HepG2 (cell line): Measurements from ENCODE around the gene HCRT. TPM values are rescaled to one million over a fixed set of nuclear protein-coding genes. Genes with fewer than 3 reads are reported as not detected.

ENCODE experiments used
- ATAC-seq: fragments of 200-7000 bp; cut with Tn5 transposase; 3 replicates; pipeline ENCODE4 v1.9.1; 2020; ENCODE audit warnings: mild to moderate bottlenecking, moderate library complexity
- BruUV-seq: library from RNA; stranded (reverse); fragments of 400-500 nt; replicated peaks from 2 replicates; lab custom pipeline; 2021; lab: Mats Ljungman, UMichigan
- CTCF ChIA-PET: fragments of 300-600 bp; formaldehyde crosslinking; extraction: SDS; loops from one replicate; lab custom pipeline; 2021; ENCODE audit warnings: low total read pairs, inconsistent platforms, low intra/inter-chr PET ratio; lab: Yijun Ruan, JAX
- POLR2A ChIA-PET: fragments of 350-600 bp; sonication (Branson Sonifier 250); formaldehyde crosslinking; loops from one replicate; lab custom pipeline; 2020; ENCODE audit warnings: antibody characterized with exemption, inconsistent platforms; lab: Yijun Ruan, JAX
- DNase-seq: peaks from one replicate; pipeline ENCODE4 v3.0.0-alpha.2; 2015; ENCODE audit warnings: low spot score
- FAIRE-seq: peaks from 3 replicates; lab custom pipeline; 2011; peaks lifted over from hg19 to GRCh38; lab: Jason Lieb, UNC
- H2AFZ ChIP-seq: one replicate; pipeline ENCODE4 v1.6.1; 2011; ENCODE audit warnings: low read length, inconsistent platforms
- H3K27ac ChIP-seq: fragments of 300-600 bp; 3 replicates; pipeline ENCODE4 v1.8.0; 2011; ENCODE audit warnings: mixed run types, mild to moderate bottlenecking, mixed read lengths, low read length, inconsistent platforms; ENCODE audit not compliant: insufficient read depth; ENCODE audit errors: extremely low read length
- H3K27me3 ChIP-seq, 2 experiments: fragments of 200-600 bp in 1 of 2; 2 replicates in 1 of 2; 3 replicates in 1 of 2; pipeline versions ENCODE4 v1.6.0 to v1.8.0; 2011; ENCODE audit warnings: low read length in 2 of 2, mild to moderate bottlenecking in 2 of 2, moderate library complexity in 2 of 2, inconsistent platforms in 1 of 2; ENCODE audit not compliant: insufficient read depth in 2 of 2, control insufficient read depth in 1 of 2
- H3K36me3 ChIP-seq, 2 experiments: fragments of 200-600 bp in 1 of 2; replicated peaks in 1 of 2; 2 replicates in 1 of 2; 3 replicates in 1 of 2; pipeline versions ENCODE4 v1.5.1 to v1.8.0; 2011; ENCODE audit warnings: low read length in 2 of 2, inconsistent platforms in 1 of 2; ENCODE audit not compliant: insufficient read depth in 2 of 2, control insufficient read depth in 1 of 2
- H3K4me1 ChIP-seq: 2 replicates; pipeline ENCODE4 v1.5.1; 2012; ENCODE audit warnings: low read length, inconsistent platforms; ENCODE audit not compliant: insufficient read depth
- H3K4me2 ChIP-seq: 2 replicates; pipeline ENCODE4 v1.6.0; 2011; ENCODE audit warnings: low read depth, low read length, inconsistent platforms
- H3K4me3 ChIP-seq, 3 experiments: fragments of 200-600 bp in 1 of 3; sonication (generic), shearing (Covaris generic) in 1 of 3; replicated peaks in 1 of 3; 2 replicates each; pipeline ENCODE4 v1.5.1; 2011 to 2016; ENCODE audit warnings: low read length in 3 of 3, inconsistent platforms in 2 of 3, low read depth in 2 of 3, mild to moderate bottlenecking in 2 of 3, control low read depth in 1 of 3, mixed read lengths in 1 of 3; ENCODE audit not compliant: insufficient read depth in 1 of 3
- H3K79me2 ChIP-seq: one replicate; pipeline ENCODE4 v1.6.1; 2011; ENCODE audit warnings: low read length, inconsistent platforms; ENCODE audit not compliant: insufficient read depth
- H3K9ac ChIP-seq: 2 replicates; pipeline ENCODE4 v1.6.0; 2011; ENCODE audit warnings: mild to moderate bottlenecking, low read depth, low read length, inconsistent platforms; ENCODE audit not compliant: insufficient read depth
- H3K9me3 ChIP-seq: 2 replicates; pipeline ENCODE4 v1.5.1; 2012; ENCODE audit warnings: mild to moderate bottlenecking, low read length
- H4K20me1 ChIP-seq: 2 replicates; pipeline ENCODE4 v1.6.0; 2011; ENCODE audit warnings: inconsistent platforms, mild to moderate bottlenecking, low read length, moderate library complexity; ENCODE audit not compliant: insufficient read depth
- ATF1 ChIP-seq: IDR thresholded peaks from 2 replicates; pipeline ENCODE4 v1.6.1; 2016; ENCODE audit warnings: mild to moderate bottlenecking, control low read depth
- FOXA1 ChIP-seq, 2 experiments: fragments of 450-650 bp in 1 of 2; sonication (generic) in 1 of 2; formaldehyde crosslinking in 1 of 2; IDR thresholded peaks; 2 replicates each; pipeline versions ENCODE4 v1.4.0 to v1.6.1; 2016 to 2020; ENCODE audit warnings: missing genetic modification reagents in 1 of 2
- MTF1 ChIP-seq: sonication (generic); formaldehyde crosslinking; IDR thresholded peaks from 2 replicates; pipeline ENCODE4 v1.5.0; 2020; ENCODE audit warnings: missing genetic modification reagents
- NR2F6 ChIP-seq, 2 experiments: IDR thresholded peaks; 2 replicates each; pipeline ENCODE4 v1.6.1; 2016; ENCODE audit warnings: antibody characterized with exemption in 1 of 2, mild to moderate bottlenecking in 1 of 2
- PATZ1 ChIP-seq: sonication (generic); formaldehyde crosslinking; IDR thresholded peaks from 2 replicates; pipeline ENCODE4 v1.4.0; 2020; ENCODE audit warnings: missing genetic modification reagents
- PRDM10 ChIP-seq: sonication (generic); formaldehyde crosslinking; IDR thresholded peaks from 2 replicates; pipeline ENCODE4 v1.4.0; 2020; ENCODE audit warnings: low read depth, missing genetic modification reagents
- RNF219 ChIP-seq: sonication (generic); formaldehyde crosslinking; IDR thresholded peaks from 2 replicates; pipeline ENCODE4 v1.5.0; 2020; ENCODE audit warnings: mild to moderate bottlenecking, missing genetic modification reagents
- SKI ChIP-seq: fragments of 450-650 bp; IDR thresholded peaks from one replicate; pipeline ENCODE4 v1.6.1; 2018; ENCODE audit warnings: mild to moderate bottlenecking; ENCODE audit not compliant: partially characterized antibody
- SNAPC5 ChIP-seq: sonication (generic); formaldehyde crosslinking; IDR thresholded peaks from 2 replicates; pipeline ENCODE4 v1.8.1; 2023; ENCODE audit warnings: mild to moderate bottlenecking, missing genetic modification reagents, borderline replicate concordance
- WIZ ChIP-seq: sonication (generic); formaldehyde crosslinking; IDR thresholded peaks from 2 replicates; pipeline ENCODE4 v1.5.1; 2020; ENCODE audit warnings: mild to moderate bottlenecking, missing genetic modification reagents
- ZNF501 ChIP-seq: sonication (generic); formaldehyde crosslinking; IDR thresholded peaks from 2 replicates; pipeline ENCODE4 v1.5.1; 2020; ENCODE audit warnings: mild to moderate bottlenecking, moderate library complexity, missing genetic modification reagents
- ZNF770 ChIP-seq: sonication (generic); formaldehyde crosslinking; IDR thresholded peaks from 2 replicates; pipeline ENCODE4 v1.5.0; 2020; ENCODE audit warnings: mild to moderate bottlenecking, missing genetic modification reagents
- WGBS: methylation state at CpG from one replicate; pipeline ENCODE4 v1.1.6; 2017; ENCODE audit warnings: low lambda C conversion rate; 5-methylcytosine and 5-hydroxymethylcytosine counted together
- in situ Hi-C: cut with HindIII; loops from 2 replicates; pipeline ENCODE4 v1.10.0; 2017; ENCODE audit warnings: low pct_unique_long_range_greater_than_20kb; ENCODE audit not compliant: extremely low pct_ligation_motif_present
- intact Hi-C: fragments of 100-400 bp; cut with micrococcal nuclease; formaldehyde crosslinking; loops from one replicate; pipeline ENCODE4 v1.10.0; 2022; ENCODE audit not compliant: unreplicated experiment
- polyA plus RNA-seq, 8 experiments: library from polyadenylated mRNA; depleted of rRNA in 3 of 8; stranded (reverse) in 7 of 8; unstranded in 1 of 8; fragments of >200 nt; fragmentation: Illumina TruSeq in 4 of 8; extraction: Trizol in 4 of 8; gene quantifications; 2 replicates each; pipeline versions ENCODE4 v1.2.1 to v1.2.3, GENCODE V29; 2011 to 2016; ENCODE audit warnings: low read depth in 4 of 8, missing spikeins in 1 of 8, mixed read lengths in 1 of 8; ENCODE audit not compliant: insufficient read depth in 1 of 8
- total RNA-seq, 5 experiments: library from RNA; depleted of rRNA; stranded (reverse); fragments of >200 nt; fragmentation: Illumina TruSeq; extraction: Trizol; gene quantifications; 2 replicates each; pipeline ENCODE4 v1.2.3, GENCODE V29; 2016; ENCODE audit warnings: low read depth in 1 of 5

The HCRT gene
- total and polyA plus RNA-seq, 2 of the 13 experiments (the other 11 are each of a cell fraction or from before 2014, with no cell fraction given), result not detected

- Histone ChIP-seq H3K79me2 (no peaks in the 10 kb centered on the region), H2AFZ (peak overlapping the region; percentile 36), H3K9me3 (no peaks in the 10 kb centered on the region), H3K27me3 (peaks cover 0 to 21% of the 10 kb centered on the region in 2 experiments; a peak in 4 of 5 replicates), H4K20me1 (peaks cover 5% of the 10 kb centered on the region), H3K4me3 (peak overlapping the region; percentile 73 to 88 (median 84)), H3K4me1 (peaks cover 60% of the 10 kb centered on the region), H3K9ac (peak overlapping the region; percentile 61), H3K4me2 (peak overlapping the region; percentile 91), H3K27ac (peak overlapping the region; percentile 43), H3K36me3 (no peaks in the 10 kb centered on the region)
- WGBS, result 22% methylated on average over 9 of the region's 9 CpGs
- intact Hi-C loops (loop anchor here (10.0 kb wide), 1 partner anchor 62 kb away; no protein-coding TSS in a partner anchor), in situ Hi-C loops (no loop called here)
- ATAC-seq, result peak; percentile 56
- POLR2A ChIA-PET, result interaction anchor here (0.8 to 2.4 kb wide), 9 partner anchors 11 to 206 kb away, joined by 3 to 30 read pairs (median 8); partner anchors contain the start of genes GHDC and KAT2A
- BruUV-seq, result no TSS peak
- CTCF ChIA-PET, result no interaction called here
- DNase-seq, result peak; percentile 78
- peak; percentile 77 for FAIRE-seq
- TF ChIP-seq ZNF770 (CRISPR knock-in tag) (peak; percentile 78), FOXA1 (IDR thresholded peaks at IDR 0.05) (no peak), FOXA1 (CRISPR knock-in tag; IDR thresholded peaks at IDR 0.05) (peak; percentile 43; the same call in 1 of the 2 replicates), NR2F6 (IDR thresholded peaks at IDR 0.05) (no peak), NR2F6 (CRISPR knock-in tag; IDR thresholded peaks at IDR 0.05) (peak; percentile 14; the same call in 1 of the 2 replicates), ATF1 (CRISPR knock-in tag) (no peak), SKI (no peak), SNAPC5 (CRISPR knock-in tag) (no peak), MTF1 (CRISPR knock-in tag) (no peak), ZNF501 (CRISPR knock-in tag) (no peak), WIZ (no peak), PATZ1 (no peak), RNF219 (CRISPR knock-in tag) (no peak), PRDM10 (no peak)
These were observed 2.1 kb downstream of the HCRT start for GRCh38 chr17:42182927-42183734.
